K562 (cell line): ENCODE measurements around the gene CCDC141. TPM values are rescaled to one million over a fixed set of nuclear protein-coding genes. Genes with fewer than 3 reads are reported as not detected.

Experiments
- ATAC-seq: fragments of 200-7000 bp; cut with Tn5 transposase; 3 replicates; pipeline ENCODE4 v1.9.1; 2020; ENCODE audit warnings: moderate library complexity
- BruUV-seq: library from RNA; stranded (reverse); fragments of 400-500 nt; replicated peaks from 2 replicates; lab custom pipeline; 2021; lab: Mats Ljungman, UMichigan
- CTCF ChIA-PET: fragments of 300-600 bp; formaldehyde crosslinking; extraction: SDS; loops from one replicate; lab custom pipeline; 2021; ENCODE audit warnings: low intra/inter-chr PET ratio; lab: Yijun Ruan, JAX
- POLR2A ChIA-PET: fragments of 300-600, 350-650 bp; sonication (Branson Sonifier 250); formaldehyde crosslinking; extraction: SDS; loops from one replicate; lab custom pipeline; 2021; ENCODE audit warnings: antibody characterized with exemption, inconsistent platforms; lab: Yijun Ruan, JAX
- DNase-seq, 4 experiments: peaks; one replicate each; pipeline versions ENCODE4 v3.0.0 to v3.0.0-alpha.2; 2011 to 2018; ENCODE audit warnings: low spot score in 3 of 4, mixed read lengths in 3 of 4; ENCODE audit errors: extremely low read depth in 1 of 4
- FAIRE-seq: peaks from 2 replicates; lab custom pipeline; 2011; peaks lifted over from hg19 to GRCh38; lab: Jason Lieb, UNC
- H2AFZ ChIP-seq: 2 replicates; pipeline ENCODE4 v1.6.0; 2011; ENCODE audit warnings: low read depth, low read length, control low read depth, inconsistent platforms
- H3K27ac ChIP-seq: fragments of 200-600 bp; 3 replicates; pipeline ENCODE4 v1.8.0; 2011; ENCODE audit warnings: low read depth, mild to moderate bottlenecking, control low read depth, inconsistent platforms, low read length, moderate library complexity, mixed read lengths; ENCODE audit errors: extremely low read depth
- H3K27me3 ChIP-seq, 2 experiments: fragments of 300-600 bp in 1 of 2; 2 replicates in 1 of 2; 3 replicates in 1 of 2; pipeline versions ENCODE4 v1.6.0 to v1.8.0; 2011; ENCODE audit warnings: inconsistent platforms in 2 of 2, low read length in 2 of 2, mild to moderate bottlenecking in 1 of 2, mixed read lengths in 1 of 2, moderate library complexity in 1 of 2; ENCODE audit not compliant: control insufficient read depth in 2 of 2, insufficient read depth in 2 of 2
- H3K36me3 ChIP-seq: fragments of 300-600 bp; 3 replicates; pipeline ENCODE4 v1.8.0; 2011; ENCODE audit warnings: mild to moderate bottlenecking, low read length, inconsistent platforms; ENCODE audit not compliant: control insufficient read depth, insufficient read depth
- H3K4me1 ChIP-seq, 2 experiments: fragments of 200-600 bp in 1 of 2; replicated peaks in 1 of 2; 2 replicates in 1 of 2; 3 replicates in 1 of 2; pipeline versions ENCODE4 v1.5.1 to v1.8.0; 2011; ENCODE audit warnings: inconsistent platforms in 2 of 2, low read length in 2 of 2, mild to moderate bottlenecking in 1 of 2, mixed read lengths in 1 of 2, moderate library complexity in 1 of 2; ENCODE audit not compliant: control insufficient read depth in 2 of 2, insufficient read depth in 2 of 2
- H3K4me2 ChIP-seq: 2 replicates; pipeline ENCODE4 v1.6.1; 2011; ENCODE audit warnings: low read length, control low read depth, inconsistent platforms, mixed read lengths; ENCODE audit not compliant: insufficient read depth
- H3K4me3 ChIP-seq: fragments of 200-600 bp; sonication (generic), shearing (Covaris generic); 2 replicates; pipeline ENCODE4 v1.5.1; 2016; ENCODE audit warnings: control low read depth, inconsistent platforms
- H3K79me2 ChIP-seq: fragments of 200-600 bp; 3 replicates; pipeline ENCODE4 v1.8.0; 2011; ENCODE audit warnings: low read length, inconsistent platforms; ENCODE audit not compliant: control insufficient read depth, insufficient read depth
- H3K9ac ChIP-seq, 2 experiments: 2 replicates each; pipeline versions ENCODE4 v1.6.0 to v1.6.1; 2011; ENCODE audit warnings: low read depth in 2 of 2, low read length in 2 of 2, control low read depth in 1 of 2, inconsistent platforms in 1 of 2, mild to moderate bottlenecking in 1 of 2, mixed read lengths in 1 of 2; ENCODE audit not compliant: insufficient read depth in 1 of 2
- H3K9me1 ChIP-seq: one replicate; pipeline ENCODE4 v1.6.0; 2011; ENCODE audit warnings: inconsistent platforms, mild to moderate bottlenecking, low read length, moderate library complexity; ENCODE audit not compliant: control insufficient read depth, insufficient read depth
- H3K9me3 ChIP-seq: replicated peaks from 2 replicates; pipeline ENCODE4 v1.5.1; 2011; ENCODE audit warnings: low read depth, low read length, inconsistent platforms; ENCODE audit not compliant: control insufficient read depth, insufficient read depth
- H4K20me1 ChIP-seq: replicated peaks from 2 replicates; pipeline ENCODE4 v1.6.1; 2011; ENCODE audit warnings: low read length, inconsistent platforms, mixed read lengths; ENCODE audit not compliant: control insufficient read depth, insufficient read depth
- ASH1L ChIP-seq: fragments of 450-650 bp; IDR thresholded peaks from 2 replicates; pipeline ENCODE4 v1.6.1; 2018; ENCODE audit warnings: borderline replicate concordance, mild to moderate bottlenecking, low read depth; ENCODE audit not compliant: partially characterized antibody
- E2F3 ChIP-seq: fragments of 250-450 bp; sonication (Bioruptor Pico); IDR thresholded peaks from 2 replicates; pipeline ENCODE4 v1.4.0; 2020; ENCODE audit warnings: mild to moderate bottlenecking
- MEF2D ChIP-seq: conservative IDR thresholded peaks from 2 replicates; pipeline ENCODE4 v1.6.1; 2016; ENCODE audit warnings: low read depth, missing genetic modification characterization, missing compliant biosample characterization
- POLR3G ChIP-seq: IDR thresholded peaks from 2 replicates; pipeline ENCODE4 v1.6.1; 2011; ENCODE audit not compliant: insufficient read length, insufficient replicate concordance; ENCODE audit errors: extremely low read depth
- RBM39 ChIP-seq: fragments of 200-400 bp; formaldehyde crosslinking; optimal IDR thresholded peaks from 2 replicates; pipeline ENCODE3; 2018; ENCODE audit warnings: low read depth, low read length
- RNF219 ChIP-seq: fragments of 250-450 bp; sonication (Bioruptor Pico); IDR thresholded peaks from 2 replicates; pipeline ENCODE4 v1.5.0; 2022; ENCODE audit warnings: mild to moderate bottlenecking
- RREB1 ChIP-seq: fragments of 250-450 bp; sonication (Bioruptor Pico); IDR thresholded peaks from 2 replicates; pipeline ENCODE4 v1.4.0; 2020
- SMARCA5 ChIP-seq: fragments of 450-650 bp; IDR thresholded peaks from 2 replicates; pipeline ENCODE4 v1.6.1; 2016
- TAF1 ChIP-seq: IDR thresholded peaks from 2 replicates; pipeline ENCODE4 v1.6.1; 2011; ENCODE audit warnings: mild to moderate bottlenecking, low read length, moderate library complexity; ENCODE audit not compliant: insufficient read depth, control insufficient read depth, severe bottlenecking; ENCODE audit errors: extremely low read depth
- THRB ChIP-seq: fragments of 450-650 bp; formaldehyde crosslinking; conservative IDR thresholded peaks from 2 replicates; pipeline ENCODE4 v1.4.0; 2022; ENCODE audit warnings: mild to moderate bottlenecking, missing genetic modification characterization
- ZBTB8A ChIP-seq: fragments of 450-650 bp; IDR thresholded peaks from 2 replicates; pipeline ENCODE4 v1.6.1; 2018; ENCODE audit warnings: mild to moderate bottlenecking, moderate library complexity; ENCODE audit not compliant: partially characterized antibody
- ZNF140 ChIP-seq: fragments of 250-450 bp; sonication (Bioruptor Pico); IDR thresholded peaks from 2 replicates; pipeline ENCODE4 v1.8.0; 2021; ENCODE audit warnings: moderate library complexity, mild to moderate bottlenecking, inconsistent platforms
- ZNF24 ChIP-seq: fragments of 450-650 bp; IDR thresholded peaks from 2 replicates; pipeline ENCODE4 v1.6.1; 2016
- ZNF668 ChIP-seq: fragments of 250-450 bp; sonication (Bioruptor Pico); IDR thresholded peaks from 2 replicates; pipeline ENCODE4 v1.8.0; 2022; ENCODE audit warnings: mild to moderate bottlenecking, inconsistent platforms
- in situ Hi-C: fragments of 300-500 bp; cut with MboI; formaldehyde crosslinking; loops from 4 replicates; pipeline ENCODE4 v1.15.0; 2018; ENCODE audit warnings: inconsistent platforms, mixed read lengths
- intact Hi-C: fragments of 100-400 bp; cut with micrococcal nuclease; formaldehyde crosslinking; loops from 2 replicates; pipeline ENCODE4 v1.14.2; 2022
- polyA plus RNA-seq, 8 experiments: library from polyadenylated mRNA; depleted of rRNA in 4 of 8; stranded (reverse) in 5 of 8; unstranded in 3 of 8; fragments of >200 nt; fragmentation: Nextera tagmentation in 2 of 8; fragmentation: Illumina TruSeq in 1 of 8; extraction: Ambion mirVana in 2 of 8; extraction: Trizol in 1 of 8; gene quantifications; 2 replicates each; pipeline versions ENCODE4 v1.2.1 to v1.2.3, GENCODE V29; 2011 to 2014; ENCODE audit warnings: inconsistent platforms in 1 of 8, missing spikeins in 1 of 8
- total RNA-seq, 7 experiments: library from RNA; depleted of rRNA in 6 of 7; stranded (reverse); fragments of >200 nt in 6 of 7; fragmentation: Illumina TruSeq in 2 of 7; extraction: Trizol in 2 of 7; gene quantifications; 2 replicates each; pipeline versions ENCODE4 v1.2.1 to v1.2.3, GENCODE V29; 2011 to 2021; ENCODE audit warnings: low replicate concordance in 1 of 7

The CCDC141 gene
- total and polyA plus RNA-seq, 9 of the 15 experiments (the other 6 are each of a cell fraction or from before 2014, with no cell fraction given) = 0.09 TPM; not detected in 8

- no peak for TF ChIP-seq ZNF668 (CRISPR knock-in tag)
- TF ChIP-seq ZNF24 = no peak
- no peak for TF ChIP-seq RNF219 (CRISPR knock-in tag)
- no peak for TF ChIP-seq ASH1L
These were observed 32.8 kb upstream of the CCDC141 start (continued) for GRCh38 chr2:179082697-179083096.

- Histone ChIP-seq H3K4me1 (no peaks in the 10 kb centered on the region), H3K4me3 (no peak overlapping the region), H3K9ac (no peak overlapping the region), H3K27me3 (no peaks in the 10 kb centered on the region), H3K9me1 (no peaks in the 10 kb centered on the region), H3K4me2 (no peak overlapping the region), H4K20me1 (no peaks in the 10 kb centered on the region), H3K79me2 (no peaks in the 10 kb centered on the region), H3K9me3 (no peaks in the 10 kb centered on the region), H3K36me3 (no peaks in the 10 kb centered on the region), H3K27ac (no peak overlapping the region), H2AFZ (no peak overlapping the region)
- FAIRE-seq (no peak), DNase-seq (no peak), ATAC-seq (no peak)
- ChIA-PET CTCF (no interaction called here), POLR2A (no interaction called here)
- in situ Hi-C loops (no loop called here), intact Hi-C loops (no loop called here)
- no TSS peak for BruUV-seq
- no peak for TF ChIP-seq E2F3 (CRISPR knock-in tag)
- no peak for TF ChIP-seq TAF1
- TF ChIP-seq THRB (CRISPR knock-in tag) = no peak
- TF ChIP-seq POLR3G = no peak
- TF ChIP-seq ZNF24 = no peak
- TF ChIP-seq ZBTB8A = no peak
- no peak for TF ChIP-seq MEF2D (tag)
- no peak for TF ChIP-seq RBM39
- TF ChIP-seq RREB1 (CRISPR knock-in tag) = no peak
- TF ChIP-seq SMARCA5 = no peak
- no peak for TF ChIP-seq ZNF140
These were observed 32.0 kb upstream of the CCDC141 start for GRCh38 chr2:179081954-179082353.
